ENCODE measurements around the gene TCF25. TPM values are rescaled to one million over a fixed set of nuclear protein-coding genes. Genes with fewer than 3 reads are reported as not detected.
"Not testable (repeated sequence)": the region's sequence is repeated elsewhere in the genome, so short reads cannot be mapped to it uniquely, and the experiment has no call there.

TCF25 gene, protein sequence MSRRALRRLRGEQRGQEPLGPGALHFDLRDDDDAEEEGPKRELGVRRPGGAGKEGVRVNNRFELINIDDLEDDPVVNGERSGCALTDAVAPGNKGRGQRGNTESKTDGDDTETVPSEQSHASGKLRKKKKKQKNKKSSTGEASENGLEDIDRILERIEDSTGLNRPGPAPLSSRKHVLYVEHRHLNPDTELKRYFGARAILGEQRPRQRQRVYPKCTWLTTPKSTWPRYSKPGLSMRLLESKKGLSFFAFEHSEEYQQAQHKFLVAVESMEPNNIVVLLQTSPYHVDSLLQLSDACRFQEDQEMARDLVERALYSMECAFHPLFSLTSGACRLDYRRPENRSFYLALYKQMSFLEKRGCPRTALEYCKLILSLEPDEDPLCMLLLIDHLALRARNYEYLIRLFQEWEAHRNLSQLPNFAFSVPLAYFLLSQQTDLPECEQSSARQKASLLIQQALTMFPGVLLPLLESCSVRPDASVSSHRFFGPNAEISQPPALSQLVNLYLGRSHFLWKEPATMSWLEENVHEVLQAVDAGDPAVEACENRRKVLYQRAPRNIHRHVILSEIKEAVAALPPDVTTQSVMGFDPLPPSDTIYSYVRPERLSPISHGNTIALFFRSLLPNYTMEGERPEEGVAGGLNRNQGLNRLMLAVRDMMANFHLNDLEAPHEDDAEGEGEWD
- total RNA-seq (ENCODE audit: insufficient read depth, low replicate concordance), result 121 TPM

- DNase-seq (ENCODE audit: low spot score), result peak; percentile 90
Measured at GRCh38 chr16:89873109-89873971, at the start of gene TCF25. TCF25 (plus strand) TSS chr16:89873592; CDS start chr16:89873668, 76 bp downstream.

GRCh38 chr16:89823824-89824148 is 49.6 kb upstream of the TCF25 start:
- not testable (repeated sequence) for DNase-seq (ENCODE audit: low spot score)

- DNase-seq (ENCODE audit: low spot score), result no peak
Measured at GRCh38 chr16:89826531-89827382, 46.6 kb upstream of the TCF25 start.

DNA sequence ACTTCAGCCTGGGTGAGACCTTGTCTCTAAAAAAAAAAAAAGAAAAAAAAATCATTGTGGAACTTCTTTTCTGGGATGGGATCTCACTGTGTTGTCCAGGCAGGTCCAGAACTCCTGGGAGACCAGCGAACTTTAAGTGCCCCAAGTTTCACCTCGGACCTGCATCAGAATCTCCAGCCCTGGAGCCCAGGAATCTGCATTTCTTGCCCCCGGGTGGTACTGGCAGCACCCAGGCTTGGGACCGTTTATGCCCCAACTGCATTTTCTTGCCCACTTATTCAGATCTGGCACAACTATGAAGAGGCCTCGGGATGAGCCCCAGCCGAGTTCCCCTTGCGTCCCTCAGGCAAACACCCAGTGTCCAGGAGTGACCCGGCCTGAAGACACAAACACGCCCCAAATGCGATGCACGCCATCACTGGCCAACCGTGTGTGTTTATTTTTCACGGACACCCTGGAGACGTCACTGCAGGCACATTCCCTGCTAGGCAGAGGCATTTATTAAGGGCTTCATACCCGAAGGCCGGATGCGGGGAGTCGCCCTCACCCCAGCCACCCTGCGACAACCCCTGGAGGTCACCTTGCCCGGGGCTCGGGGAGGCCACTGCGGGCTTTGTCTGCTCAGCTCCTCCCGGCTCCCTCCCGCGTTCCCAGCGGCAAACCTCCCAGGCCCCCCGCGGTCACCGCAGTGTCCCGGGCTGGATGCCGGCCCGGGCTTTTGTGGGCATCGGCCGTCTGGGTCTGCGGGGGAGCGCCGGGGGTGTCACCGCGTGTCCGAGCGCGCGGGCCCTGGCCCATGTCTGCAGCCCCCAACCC is 45.8 kb upstream of the TCF25 start:
- peak; percentile 41 for DNase-seq (ENCODE audit: low spot score)

- DNase-seq (ENCODE audit: low spot score), result peak; percentile 81
Measured at GRCh38 chr16:89828199-89828869, 45.1 kb upstream of the TCF25 start, which contains the start of gene SPIRE2. SPIRE2 (plus strand) TSS chr16:89828475; CDS start chr16:89828551, 76 bp downstream.

DNA sequence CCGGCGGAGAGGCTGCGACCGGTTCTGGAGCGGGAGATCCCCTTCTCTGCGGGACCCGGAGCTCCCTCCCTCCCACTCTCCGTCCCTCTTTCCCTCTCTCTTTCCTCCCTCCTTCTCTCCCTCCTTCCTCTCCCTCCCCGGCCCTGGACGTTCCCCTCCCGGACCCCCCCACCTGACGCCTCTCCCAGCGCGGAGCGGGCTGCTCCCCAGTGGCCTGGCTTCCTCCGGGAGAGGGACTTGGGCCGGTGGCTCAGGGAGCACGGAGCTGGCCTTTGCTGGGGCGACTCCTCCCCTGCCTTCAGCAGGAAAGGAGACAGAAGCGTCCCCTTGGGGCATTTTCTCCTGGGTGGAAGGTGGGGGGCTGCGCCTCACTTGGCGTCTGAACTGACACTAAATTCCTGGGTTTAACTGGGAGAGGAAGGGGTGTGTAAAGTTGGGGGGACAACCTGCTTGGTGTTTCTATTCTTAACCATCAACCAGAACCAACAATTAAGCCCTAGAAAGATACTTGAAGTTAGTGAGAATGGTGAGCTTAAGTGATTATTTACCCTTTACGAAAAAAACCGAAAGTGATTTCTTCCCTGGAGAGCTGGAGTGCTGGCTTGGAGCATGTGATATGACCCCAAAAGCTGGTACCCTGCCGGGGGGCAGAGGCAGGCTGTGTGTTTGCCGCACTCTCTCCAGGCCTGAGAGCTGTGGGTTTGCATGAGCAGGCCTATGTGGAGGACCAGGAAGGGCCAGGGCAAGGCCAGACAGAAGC is 44.3 kb upstream of the TCF25 start:
- no peak for DNase-seq (ENCODE audit: low spot score)

DNA sequence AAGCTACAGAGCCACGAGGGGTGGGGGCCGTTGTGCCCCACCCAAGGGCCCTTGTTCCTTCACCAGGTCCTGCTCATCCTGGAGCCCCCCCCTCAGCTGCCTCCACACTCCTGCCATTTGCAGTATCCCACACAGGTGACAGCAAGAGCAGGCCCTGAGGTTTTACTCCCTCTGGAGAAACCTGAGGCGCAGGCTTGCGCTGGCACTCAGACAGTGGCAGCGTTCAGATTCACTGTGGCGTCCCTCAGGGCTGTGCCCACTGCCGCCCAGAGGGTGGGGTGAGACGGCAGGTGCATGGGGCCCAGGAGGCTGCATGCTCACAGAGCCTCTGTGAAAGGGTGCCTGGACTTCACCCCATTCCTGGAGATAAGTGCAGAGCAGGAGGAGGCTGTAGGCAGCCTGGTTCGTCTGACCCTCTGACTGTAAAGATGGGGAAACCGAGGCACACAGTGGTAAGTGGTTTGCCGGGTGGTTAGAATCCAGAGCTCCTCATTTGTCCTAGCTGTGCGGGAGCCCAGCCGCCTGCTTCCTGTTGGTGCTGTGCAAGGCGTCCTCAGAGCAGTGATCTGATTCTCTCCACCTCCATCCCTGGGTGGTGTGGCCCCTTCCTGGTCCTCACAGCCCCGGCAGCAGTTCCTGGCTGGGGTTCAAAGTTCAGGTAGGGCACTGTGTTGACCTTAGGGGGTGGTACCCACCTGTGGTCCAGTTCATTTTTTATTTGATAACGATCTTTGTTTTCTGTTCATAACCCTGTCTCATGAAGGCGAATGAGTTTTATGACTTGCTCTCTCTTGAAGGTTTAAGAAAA is 43.6 kb upstream of the TCF25 start:
- no peak for DNase-seq (ENCODE audit: low spot score)

GRCh38 chr16:89831810-89832328 is 41.5 kb upstream of the TCF25 start:
- DNase-seq (ENCODE audit: low spot score), result no peak

DNA sequence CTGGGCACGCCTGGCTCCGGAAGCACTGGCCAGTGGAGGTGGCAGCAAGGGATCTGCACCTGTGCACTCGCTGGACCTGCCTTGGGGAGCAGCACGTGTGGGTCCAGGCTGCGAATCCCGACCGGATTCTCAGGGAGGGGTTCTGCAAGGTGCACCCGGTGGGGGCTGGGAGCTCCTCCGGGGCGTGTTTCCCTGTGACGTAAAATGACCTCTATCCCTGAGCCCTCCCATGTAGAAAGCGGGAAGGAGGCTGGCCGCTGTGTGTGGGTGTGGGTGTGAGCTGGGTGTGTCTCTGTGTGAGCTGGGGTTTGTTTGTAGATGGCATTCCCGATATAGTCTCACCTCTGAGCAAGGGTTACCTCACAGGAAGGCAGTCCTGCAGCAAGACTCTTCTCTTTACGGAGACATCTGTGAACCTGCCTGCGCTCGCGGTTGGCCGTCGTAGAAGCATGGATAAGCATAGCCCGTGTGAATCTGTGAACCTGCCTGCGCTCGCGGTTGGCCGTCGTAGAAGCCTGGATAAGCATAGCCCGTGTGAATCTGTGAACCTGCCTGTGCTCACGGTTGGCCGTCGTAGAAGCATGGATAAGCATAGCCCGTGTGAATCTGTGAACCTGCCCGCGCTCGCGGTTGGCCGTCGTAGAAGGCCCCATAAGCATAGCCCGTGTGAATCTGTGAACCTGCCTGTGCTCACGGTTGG is 39.6 kb upstream of the TCF25 start:
- DNase-seq (ENCODE audit: low spot score), result not testable (repeated sequence)

DNA sequence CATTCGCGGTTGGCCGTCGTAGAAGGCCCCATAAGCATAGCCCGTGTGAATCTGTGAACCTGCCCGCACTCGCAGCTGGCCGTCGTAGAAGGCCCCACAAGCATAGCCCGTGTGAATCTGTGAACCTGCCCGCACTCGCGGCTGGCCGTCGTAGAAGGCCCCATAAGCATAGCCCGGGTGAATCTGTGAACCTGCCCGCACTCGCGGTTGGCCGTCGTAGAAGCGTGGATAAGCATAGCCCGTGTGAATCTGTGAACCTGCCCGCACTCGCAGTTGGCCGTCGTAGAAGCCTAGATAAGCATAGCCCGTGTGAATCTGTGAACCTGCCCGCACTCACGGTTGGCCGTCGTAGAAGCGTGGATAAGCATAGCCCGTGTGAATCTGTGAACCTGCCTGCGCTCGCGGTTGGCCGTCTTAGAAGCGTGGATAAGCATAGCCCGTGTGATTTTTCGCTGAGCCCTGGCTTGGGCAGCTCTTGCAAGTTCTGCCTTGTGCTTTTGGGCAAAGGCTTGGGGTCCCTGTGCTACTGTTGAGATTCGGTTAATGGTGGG is 38.5 kb upstream of the TCF25 start:
- DNase-seq (ENCODE audit: low spot score), result not testable (repeated sequence)

DNA sequence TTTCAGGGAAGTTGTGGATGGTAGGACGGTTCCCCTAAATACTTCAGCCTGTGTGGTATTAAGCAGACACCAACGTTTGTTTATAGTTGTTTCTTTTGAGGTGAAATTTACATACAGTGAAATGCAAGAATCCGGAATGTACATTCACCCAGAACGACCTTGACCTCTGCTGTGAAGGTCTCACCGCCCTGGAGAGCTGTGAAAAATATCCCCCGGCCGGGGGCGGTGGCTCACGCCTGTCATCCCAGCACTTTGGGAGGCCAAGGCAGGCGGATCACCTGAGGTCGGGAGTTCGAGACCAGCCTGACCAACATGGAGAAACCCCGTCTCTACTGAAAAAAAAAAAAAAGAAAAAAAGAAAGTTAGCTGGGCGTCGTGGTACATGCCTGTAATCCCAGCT is 36.9 kb upstream of the TCF25 start:
- not testable (repeated sequence) for DNase-seq (ENCODE audit: low spot score)

DNA sequence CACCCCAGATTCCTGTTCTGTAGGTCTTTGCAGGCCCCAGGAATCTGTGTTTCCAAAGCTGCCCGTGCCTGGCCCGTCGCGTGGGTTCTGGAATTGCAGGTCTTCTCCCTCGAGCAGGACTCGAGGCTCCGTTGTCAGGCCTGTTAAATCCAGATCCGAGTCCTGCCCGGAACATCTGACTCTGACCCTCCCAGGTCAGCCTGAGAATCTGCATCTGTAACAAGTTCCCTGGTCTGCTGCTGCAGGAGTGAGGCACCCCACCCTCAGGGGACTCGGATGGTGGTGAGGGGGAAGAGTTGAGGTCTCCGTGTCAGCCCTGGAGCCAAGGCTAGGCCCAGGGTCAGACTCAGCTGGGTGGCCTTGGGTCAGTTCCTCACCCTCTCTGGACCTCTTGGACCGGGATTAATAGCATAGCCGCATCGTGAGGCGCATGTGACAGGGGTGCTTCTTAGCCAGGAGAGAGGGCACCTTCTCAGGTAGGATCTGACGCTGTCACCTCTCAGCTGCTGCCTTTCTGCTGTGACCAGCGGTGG is 36.3 kb upstream of the TCF25 start:
- no peak for DNase-seq (ENCODE audit: low spot score)

DNA sequence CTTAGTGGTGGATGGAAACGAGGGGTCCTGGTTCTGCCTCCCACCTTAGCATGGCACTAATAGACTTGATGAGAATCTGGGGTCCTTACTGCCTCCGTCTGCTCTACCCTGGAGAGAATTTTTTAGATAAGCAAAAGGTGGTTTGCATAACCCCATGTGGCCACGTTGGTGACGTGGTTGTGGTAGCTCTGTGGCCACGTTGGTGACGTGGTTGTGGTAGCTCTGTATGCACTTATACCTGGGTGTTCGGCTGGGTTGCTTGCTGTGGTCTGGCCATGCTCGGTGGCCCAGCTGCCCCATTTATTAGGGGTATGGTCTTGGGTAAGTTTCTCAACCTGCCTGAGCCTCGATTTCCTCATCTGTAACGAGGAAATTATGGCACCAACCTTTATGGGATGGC is 32.1 kb upstream of the TCF25 start:
- DNase-seq (ENCODE audit: low spot score), result no peak

DNA sequence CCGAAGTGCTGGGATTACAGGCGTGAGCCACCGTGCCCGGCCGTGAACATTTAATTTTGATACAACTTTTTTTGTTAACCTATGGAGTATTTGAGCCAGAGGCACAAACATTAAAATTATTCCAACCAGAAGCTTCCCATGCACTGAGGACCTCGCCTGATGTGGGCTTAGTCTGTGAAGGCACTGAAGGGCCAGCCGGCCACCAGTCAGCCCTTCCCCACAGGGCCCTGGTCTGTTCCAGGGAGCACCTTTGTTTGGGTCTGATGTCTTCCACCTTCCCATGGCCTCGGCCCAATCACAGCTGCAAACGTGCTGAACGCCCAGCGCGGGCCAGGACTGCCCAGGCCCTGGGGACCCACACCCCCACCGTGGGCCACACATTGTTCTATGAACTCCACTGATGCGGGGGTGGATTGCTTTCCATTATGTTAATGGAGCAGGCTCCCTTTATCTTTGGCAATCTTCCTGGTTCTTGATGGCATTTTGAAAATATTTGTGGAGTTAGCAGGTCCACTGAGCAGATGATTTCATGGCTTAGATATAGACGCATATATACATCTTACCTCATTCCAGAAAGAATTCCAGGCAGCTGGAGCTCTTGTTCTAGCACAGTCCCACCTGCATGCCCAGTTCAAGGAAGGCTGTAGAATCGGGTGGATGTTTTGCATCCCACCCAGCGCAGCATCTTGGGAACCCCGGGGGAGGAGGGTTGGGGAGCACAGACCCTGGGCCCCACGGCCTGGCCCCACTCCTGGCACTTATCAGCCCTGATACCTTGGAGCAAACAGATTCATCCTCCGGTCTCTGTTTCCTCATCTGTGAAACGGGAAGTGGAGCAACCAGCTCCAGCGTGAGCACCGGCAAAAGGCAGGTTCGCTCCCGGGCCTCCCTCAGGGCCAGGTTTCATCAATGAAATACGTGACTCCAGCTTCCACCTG is 30.7 kb upstream of the TCF25 start:
- DNase-seq (ENCODE audit: low spot score), result peak; percentile 34

All from umbilical cord (tissue), 2 donors.